Thymus (tissue), 11 donors: Measurements from ENCODE around the gene SHOX. TPM values are rescaled to one million over a fixed set of nuclear protein-coding genes. Genes with fewer than 3 reads are reported as not detected.

ENCODE experiments used
- DNase-seq, 9 donors: peaks; one replicate each; pipeline ENCODE4 v3.0.0-alpha.2; 2013; ENCODE audit warnings: low spot score in 9 of 9, low read depth in 6 of 9, missing footprints in 1 of 9
- H3K27ac ChIP-seq, 2 donors: one replicate each; pipeline ENCODE4 v1.5.1; 2013; ENCODE audit warnings: control low read depth in 1 of 2, low read depth in 1 of 2, low read length in 1 of 2, mild to moderate bottlenecking in 1 of 2, moderate library complexity in 1 of 2
- H3K27me3 ChIP-seq, 2 donors: one replicate each; pipeline ENCODE4 v1.5.1; 2013; ENCODE audit warnings: low read length in 1 of 2; ENCODE audit not compliant: control insufficient read depth in 2 of 2, insufficient read depth in 1 of 2
- H3K36me3 ChIP-seq, 2 donors: one replicate each; pipeline ENCODE4 v1.5.1; 2013; ENCODE audit warnings: low read length in 1 of 2, mild to moderate bottlenecking in 1 of 2, moderate library complexity in 1 of 2; ENCODE audit not compliant: control insufficient read depth in 2 of 2, insufficient read depth in 2 of 2
- H3K4me1 ChIP-seq, 2 donors: one replicate each; pipeline ENCODE4 v1.5.1; 2013; ENCODE audit warnings: low read length in 2 of 2; ENCODE audit not compliant: control insufficient read depth in 2 of 2, insufficient read depth in 2 of 2
- H3K4me3 ChIP-seq, 2 donors: one replicate each; pipeline ENCODE4 v1.5.1; 2013; ENCODE audit warnings: low read length in 2 of 2, control low read depth in 1 of 2, mild to moderate bottlenecking in 1 of 2
- H3K9me3 ChIP-seq, 2 donors: one replicate each; pipeline ENCODE4 v1.5.1; 2013; ENCODE audit warnings: low read length in 1 of 2, mild to moderate bottlenecking in 1 of 2; ENCODE audit not compliant: control insufficient read depth in 2 of 2, insufficient read depth in 1 of 2
- WGBS: extraction: QIAGEN DNeasy Blood & Tissue Kit; methylation state at CpG from one replicate; pipeline ENCODE4 v1.1.7; 2013; 5-methylcytosine and 5-hydroxymethylcytosine counted together
- polyA plus RNA-seq: library from polyadenylated mRNA; stranded (reverse); fragments of 200-250 nt; gene quantifications from one replicate; pipeline ENCODE4 v1.2.3, GENCODE V29; 2013
- total RNA-seq: library from RNA; stranded (reverse); fragments of 120-200 nt; gene quantifications from one replicate; pipeline ENCODE4 v1.2.4, GENCODE V29; 2013
- donor health status: healthy.

The SHOX gene
- total and polyA plus RNA-seq, 2 donors, result 0.02 TPM; not detected in 1

DNA sequence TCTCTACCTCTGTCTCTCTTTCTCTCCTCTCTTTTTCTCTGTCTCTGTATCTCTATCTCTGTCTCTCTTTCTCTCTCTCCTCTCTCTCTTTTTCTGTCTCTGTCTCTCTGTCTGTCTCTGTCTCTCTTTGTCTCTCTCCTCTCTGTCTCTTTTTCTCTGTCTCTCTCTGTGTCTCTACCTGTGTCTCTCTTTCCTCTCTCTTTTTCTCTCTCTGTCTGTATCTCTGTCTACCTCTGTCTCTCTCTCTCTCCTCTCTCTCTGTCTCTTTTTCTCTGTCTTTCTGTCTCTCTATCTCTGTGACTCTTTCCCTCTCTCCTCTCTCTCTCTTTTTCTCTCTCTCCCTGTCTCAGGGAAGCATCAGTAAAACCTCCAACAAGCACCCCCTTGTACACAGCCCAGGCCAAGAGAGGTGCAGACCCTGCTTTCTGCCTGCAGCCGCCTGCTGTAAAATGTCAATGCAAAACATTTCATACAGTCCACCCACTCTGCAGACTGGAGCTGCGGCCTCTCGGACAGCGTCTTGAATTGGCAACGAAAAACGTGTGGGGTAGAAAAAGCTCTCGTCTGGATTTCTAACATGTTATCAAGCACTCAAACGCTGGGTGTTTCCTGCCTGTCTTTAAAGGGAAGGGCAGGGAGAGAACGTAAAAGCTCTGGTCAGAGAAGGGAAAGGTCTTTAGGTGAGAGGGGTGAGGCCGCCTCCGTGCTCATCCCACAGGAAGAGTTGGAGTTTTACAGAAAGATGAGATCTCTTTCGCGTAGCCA, 3.7 kb upstream of the SHOX start:
- no peak overlapping the region for H3K4me3 ChIP-seq
- no peaks in the 10 kb centered on the region for H3K4me1 ChIP-seq
- H3K27ac ChIP-seq, result no peak overlapping the region
- H3K36me3 ChIP-seq, result no peaks in the 10 kb centered on the region
- DNase-seq, result no peak
- H3K27me3 ChIP-seq, result peaks cover 32 to 56% of the 10 kb centered on the region in 2 donors
- 5% methylated on average over 13 of the region's 13 CpGs for WGBS
- H3K9me3 ChIP-seq, result no peaks in the 10 kb centered on the region

DNA sequence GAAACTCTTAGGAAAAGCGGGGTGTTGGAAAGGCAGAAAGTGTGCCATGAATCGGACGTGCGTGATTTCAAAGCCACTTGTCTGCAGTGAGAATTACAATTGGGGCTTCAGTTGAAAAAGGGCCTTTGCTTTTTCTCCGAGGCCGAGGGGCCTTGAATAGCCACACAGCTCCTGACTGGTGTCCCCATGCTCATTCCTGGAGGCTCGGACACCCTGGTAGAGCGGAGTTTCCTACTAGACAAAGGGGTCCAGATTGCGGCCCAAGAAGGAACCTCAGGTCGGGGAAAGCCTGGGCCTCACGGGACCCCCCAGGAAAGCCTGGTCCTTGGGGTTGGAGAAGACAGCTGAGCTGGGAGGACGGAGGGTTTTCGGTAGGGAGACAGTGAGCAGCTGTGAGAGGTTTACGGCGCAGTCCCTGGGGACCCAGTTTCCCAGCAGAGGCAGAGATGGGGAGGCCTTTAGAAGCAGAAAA, 3.0 kb upstream of the SHOX start:
- Histone ChIP-seq H3K4me1 (no peaks in the 10 kb centered on the region), H3K36me3 (no peaks in the 10 kb centered on the region), H3K27me3 (peaks cover 38 to 62% of the 10 kb centered on the region in 2 donors), H3K27ac (no peak overlapping the region), H3K4me3 (no peak overlapping the region), H3K9me3 (no peaks in the 10 kb centered on the region)
- 14% methylated on average over 15 of the region's 15 CpGs for WGBS
- no peak for DNase-seq

DNA sequence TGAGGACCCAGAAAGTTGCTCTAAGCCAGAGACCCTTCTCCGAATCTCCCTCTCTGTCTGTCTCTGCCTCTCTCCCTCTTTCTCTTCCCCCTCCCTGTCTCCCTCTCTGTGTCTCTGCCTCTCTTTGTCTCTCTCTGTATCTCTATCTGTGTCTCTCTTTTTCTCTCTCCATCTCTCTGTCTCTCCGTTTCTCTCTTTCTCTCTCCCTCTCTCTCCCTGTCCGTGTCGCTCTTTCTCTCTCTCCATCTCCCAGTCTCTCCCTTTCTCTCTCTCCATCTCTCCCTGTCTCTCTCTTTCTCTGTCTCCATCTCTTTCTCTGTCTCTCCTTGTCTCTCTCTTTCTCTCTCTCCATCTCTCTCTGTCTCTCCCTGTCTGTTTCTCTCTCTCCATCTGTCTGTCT, 2.6 kb upstream of the SHOX start:
- WGBS, result 11% methylated on average over 4 of the region's 4 CpGs

DNA sequence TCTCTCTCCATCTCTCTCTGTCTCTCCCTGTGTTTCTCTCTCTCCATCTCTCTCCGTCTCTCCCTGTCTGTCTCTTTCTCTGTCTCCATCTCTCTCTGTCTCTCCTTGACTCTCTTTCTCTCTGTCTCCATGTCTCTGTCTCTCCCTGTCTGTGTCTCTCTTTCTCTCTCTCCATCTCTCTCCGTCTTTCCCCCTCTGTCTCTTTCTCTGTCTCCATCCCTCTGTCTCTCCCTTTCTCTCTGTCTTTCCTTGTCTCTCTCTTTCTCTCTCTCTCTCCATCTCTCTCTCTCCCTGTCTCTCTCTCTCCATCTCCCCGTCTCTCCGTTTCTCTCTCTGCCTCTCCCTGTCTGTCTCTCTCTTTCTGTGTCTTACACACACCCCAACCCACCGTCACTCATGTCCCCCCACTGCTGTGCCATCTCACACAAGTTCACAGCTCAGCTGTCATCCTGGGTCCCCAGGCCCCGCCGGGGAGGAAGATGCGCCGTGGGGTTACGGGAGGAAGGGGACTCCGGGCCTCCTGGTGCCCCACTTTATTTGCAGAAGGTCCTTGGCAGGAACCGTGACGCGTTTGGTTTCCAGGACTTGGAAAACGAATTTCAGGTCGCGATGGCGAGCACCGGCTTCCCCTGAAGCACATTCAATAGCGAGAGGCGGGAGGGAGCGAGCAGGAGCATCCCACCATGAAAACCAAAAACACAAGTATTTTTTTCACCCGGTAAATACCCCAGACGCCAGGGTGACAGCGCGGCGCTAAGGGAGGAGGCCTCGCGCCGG, 1.2 kb upstream of the SHOX start:
- WGBS, result 11% methylated on average over 30 of the region's 30 CpGs
- Histone ChIP-seq H3K9me3 (no peaks in the 10 kb centered on the region), H3K27me3 (peaks cover 50 to 69% of the 10 kb centered on the region in 2 donors), H3K4me1 (no peaks in the 10 kb centered on the region), H3K36me3 (no peaks in the 10 kb centered on the region), H3K27ac (no peak overlapping the region), H3K4me3 (no peak overlapping the region)
- no peak for DNase-seq

More for the DNA sequence above, 2.6 kb upstream of the SHOX start:
- Histone ChIP-seq H3K36me3 (no peaks in the 10 kb centered on the region), H3K27me3 (peaks cover 43 to 66% of the 10 kb centered on the region in 2 donors), H3K4me1 (no peaks in the 10 kb centered on the region), H3K9me3 (no peaks in the 10 kb centered on the region), H3K4me3 (no peak overlapping the region), H3K27ac (no peak overlapping the region)
- DNase-seq, result no peak

DNA sequence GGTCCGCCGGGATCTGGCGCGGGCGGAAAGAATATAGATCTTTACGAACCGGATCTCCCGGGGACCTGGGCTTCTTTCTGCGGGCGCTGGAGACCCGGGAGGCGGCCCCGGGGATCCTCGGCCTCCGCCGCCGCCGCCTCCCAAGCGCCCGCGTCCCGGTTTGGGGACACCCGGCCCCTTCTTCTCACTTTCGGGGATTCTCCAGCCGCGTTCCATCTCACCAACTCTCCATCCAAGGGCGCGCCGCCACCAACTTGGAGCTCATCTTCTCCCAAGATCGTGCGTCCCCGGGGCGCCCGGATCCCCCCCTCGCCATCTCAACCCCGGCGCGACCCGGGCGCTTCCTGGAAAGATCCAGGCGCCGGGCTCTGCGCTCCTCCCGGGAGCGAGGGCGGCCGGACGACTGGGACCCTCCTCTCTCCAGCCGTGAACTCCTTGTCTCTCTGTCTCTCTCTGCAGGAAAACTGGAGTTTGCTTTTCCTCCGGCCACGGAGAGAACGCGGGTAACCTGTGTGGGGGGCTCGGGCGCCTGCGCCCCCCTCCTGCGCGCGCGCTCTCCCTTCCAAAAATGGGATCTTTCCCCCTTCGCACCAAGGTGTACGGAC, 482 bp upstream of the SHOX start:
- Histone ChIP-seq H3K27me3 (peaks cover 57 to 74% of the 10 kb centered on the region in 2 donors), H3K9me3 (no peaks in the 10 kb centered on the region), H3K4me3 (no peak overlapping the region), H3K36me3 (no peaks in the 10 kb centered on the region), H3K27ac (no peak overlapping the region), H3K4me1 (no peaks in the 10 kb centered on the region)
- WGBS, result 5% methylated on average over 62 of the region's 62 CpGs
- no peak for DNase-seq

DNA sequence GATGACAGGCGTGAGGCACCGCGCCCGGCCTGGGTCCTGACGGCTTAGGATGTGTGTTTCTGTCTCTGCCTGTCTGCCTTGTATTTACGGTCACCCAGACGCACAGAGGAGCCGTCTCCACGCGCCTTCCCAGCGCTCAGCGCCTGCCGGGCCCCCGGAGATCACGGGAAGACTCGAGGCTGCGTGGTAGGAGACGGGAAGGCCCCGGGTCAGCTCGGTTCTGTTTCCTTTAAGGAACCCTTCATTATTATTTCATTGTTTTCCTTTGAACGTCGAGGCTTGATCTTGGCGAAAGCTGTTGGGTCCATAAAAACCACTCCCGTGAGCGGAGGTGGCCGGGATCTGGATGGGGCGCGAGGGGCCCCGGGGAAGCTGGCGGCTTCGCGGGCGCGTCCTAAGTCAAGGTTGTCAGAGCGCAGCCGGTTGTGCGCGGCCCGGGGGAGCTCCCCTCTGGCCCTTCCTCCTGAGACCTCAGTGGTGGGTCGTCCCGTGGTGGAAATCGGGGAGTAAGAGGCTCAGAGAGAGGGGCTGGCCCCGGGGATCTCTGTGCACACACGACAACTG, 1.3 kb downstream of the SHOX start:
- DNase-seq, result no peak
- 4% methylated on average over 44 of the region's 44 CpGs for WGBS
- peaks cover 67 to 81% of the 10 kb centered on the region in 2 donors for H3K27me3 ChIP-seq

DNA sequence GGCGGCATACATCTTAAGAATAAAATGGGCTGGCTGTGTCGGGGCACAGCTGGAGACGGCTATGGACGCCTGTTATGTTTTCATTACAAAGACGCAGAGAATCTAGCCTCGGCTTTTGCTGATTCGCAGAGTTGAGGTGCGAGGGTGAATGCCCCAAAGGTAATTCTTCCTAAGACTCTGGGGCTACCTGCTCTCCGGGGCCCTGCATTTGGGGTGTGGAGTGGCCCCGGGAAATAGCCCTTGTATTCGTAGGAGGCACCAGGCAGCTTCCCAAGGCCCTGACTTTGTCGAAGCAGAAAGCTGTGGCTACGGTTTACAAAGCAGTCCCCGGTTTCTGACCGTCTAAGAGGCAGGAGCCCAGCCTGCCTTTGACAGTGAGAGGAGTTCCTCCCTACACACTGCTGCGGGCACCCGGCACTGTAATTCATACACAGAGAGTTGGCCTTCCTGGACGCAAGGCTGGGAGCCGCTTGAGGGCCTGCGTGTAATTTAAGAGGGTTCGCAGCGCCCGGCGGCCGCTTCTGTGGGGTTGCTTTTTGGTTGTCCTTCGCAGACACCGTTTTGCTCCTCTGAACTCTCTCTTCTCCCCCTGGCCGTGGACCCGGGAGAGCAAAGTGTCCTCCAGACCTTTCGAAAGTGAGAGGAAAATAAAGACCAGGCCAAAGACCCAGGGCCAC, 1.9 kb downstream of the SHOX start:
- no peaks in the 10 kb centered on the region for H3K4me1 ChIP-seq
- no peak for DNase-seq
- H3K4me3 ChIP-seq, result no peak overlapping the region
- peaks cover 73 to 81% of the 10 kb centered on the region in 2 donors for H3K27me3 ChIP-seq
- WGBS, result 4% methylated on average over 30 of the region's 30 CpGs
- H3K27ac ChIP-seq, result no peak overlapping the region
- no peaks in the 10 kb centered on the region for H3K9me3 ChIP-seq
- no peaks in the 10 kb centered on the region for H3K36me3 ChIP-seq

More for the DNA sequence above, 1.3 kb downstream of the SHOX start:
- Histone ChIP-seq H3K36me3 (no peaks in the 10 kb centered on the region), H3K9me3 (no peaks in the 10 kb centered on the region), H3K4me3 (no peak overlapping the region), H3K4me1 (no peaks in the 10 kb centered on the region), H3K27ac (no peak overlapping the region)

DNA sequence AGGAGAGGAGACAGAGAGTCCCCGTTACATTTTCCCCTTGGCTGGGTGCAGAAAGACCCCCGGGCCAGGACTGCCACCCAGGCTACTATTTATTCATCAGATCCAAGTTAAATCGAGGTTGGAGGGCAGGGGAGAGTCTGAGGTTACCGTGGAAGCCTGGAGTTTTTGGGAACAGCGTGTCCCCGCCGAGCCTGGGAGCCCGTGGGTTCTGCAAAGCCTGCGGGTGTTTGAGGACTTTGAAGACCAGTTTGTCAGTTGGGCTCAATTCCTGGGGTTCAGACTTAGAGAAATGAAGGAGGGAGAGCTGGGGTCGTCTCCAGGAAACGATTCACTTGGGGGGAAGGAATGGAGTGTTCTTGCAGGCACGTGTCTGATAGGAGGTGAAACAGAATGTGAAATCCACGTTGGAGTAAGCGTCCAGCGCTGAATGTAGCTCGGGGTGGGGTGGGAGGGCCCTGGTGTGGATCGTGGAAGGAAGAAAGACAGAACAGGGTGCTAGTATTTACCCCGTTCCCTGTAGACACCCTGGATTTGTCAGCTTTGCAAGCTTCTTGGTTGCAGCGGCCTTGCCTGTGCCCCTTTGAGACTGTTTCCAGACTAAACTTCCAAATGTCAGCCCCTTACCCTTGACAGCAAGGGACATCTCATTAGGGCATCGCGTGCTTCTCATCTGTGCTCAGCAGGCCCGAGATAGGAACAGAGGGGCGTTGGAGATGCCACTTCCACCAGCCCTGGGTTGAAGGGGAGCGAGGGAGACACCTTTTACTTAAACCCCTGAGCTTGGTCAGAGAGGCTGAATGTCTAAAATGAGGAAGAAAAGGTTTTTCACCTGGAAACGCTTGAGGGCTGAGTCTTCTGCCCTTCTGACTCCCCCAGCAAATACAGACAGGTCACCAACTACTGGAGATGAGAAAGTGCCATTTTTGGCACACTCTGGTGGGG, 2.7 kb downstream of the SHOX start:
- 4% methylated on average over 25 of the region's 25 CpGs for WGBS

More for the DNA sequence above, 2.7 kb downstream of the SHOX start:
- Histone ChIP-seq H3K4me1 (no peaks in the 10 kb centered on the region), H3K4me3 (no peak overlapping the region), H3K9me3 (no peaks in the 10 kb centered on the region), H3K27me3 (peaks cover 81 to 84% of the 10 kb centered on the region in 2 donors), H3K36me3 (no peaks in the 10 kb centered on the region), H3K27ac (no peak overlapping the region)
- no peak for DNase-seq
